Measurements from ENCODE around the gene KDR. TPM values are rescaled to one million over a fixed set of nuclear protein-coding genes. Genes with fewer than 3 reads are reported as not detected.

The KDR gene
- total RNA-seq, 1 donor from 2014 or later = 924 TPM

- Mint-ChIP-seq H3K4me1 (ENCODE audit: unreplicated experiment) (peaks cover 42% of the 10 kb centered on the region), H3K27me3 (ENCODE audit: unreplicated experiment) (peaks cover 6% of the 10 kb centered on the region), H3K27ac (ENCODE audit: unreplicated experiment) (no peak overlapping the region), H3K4me3 (ENCODE audit: unreplicated experiment) (no peak overlapping the region), H3K36me3 (ENCODE audit: low read depth, unreplicated experiment) (peaks cover 14% of the 10 kb centered on the region), H3K9me3 (ENCODE audit: unreplicated experiment) (no peaks in the 10 kb centered on the region)
- no peak for DNase-seq (ENCODE audit: low spot score)
- TF ChIP-seq, protein P1, sequence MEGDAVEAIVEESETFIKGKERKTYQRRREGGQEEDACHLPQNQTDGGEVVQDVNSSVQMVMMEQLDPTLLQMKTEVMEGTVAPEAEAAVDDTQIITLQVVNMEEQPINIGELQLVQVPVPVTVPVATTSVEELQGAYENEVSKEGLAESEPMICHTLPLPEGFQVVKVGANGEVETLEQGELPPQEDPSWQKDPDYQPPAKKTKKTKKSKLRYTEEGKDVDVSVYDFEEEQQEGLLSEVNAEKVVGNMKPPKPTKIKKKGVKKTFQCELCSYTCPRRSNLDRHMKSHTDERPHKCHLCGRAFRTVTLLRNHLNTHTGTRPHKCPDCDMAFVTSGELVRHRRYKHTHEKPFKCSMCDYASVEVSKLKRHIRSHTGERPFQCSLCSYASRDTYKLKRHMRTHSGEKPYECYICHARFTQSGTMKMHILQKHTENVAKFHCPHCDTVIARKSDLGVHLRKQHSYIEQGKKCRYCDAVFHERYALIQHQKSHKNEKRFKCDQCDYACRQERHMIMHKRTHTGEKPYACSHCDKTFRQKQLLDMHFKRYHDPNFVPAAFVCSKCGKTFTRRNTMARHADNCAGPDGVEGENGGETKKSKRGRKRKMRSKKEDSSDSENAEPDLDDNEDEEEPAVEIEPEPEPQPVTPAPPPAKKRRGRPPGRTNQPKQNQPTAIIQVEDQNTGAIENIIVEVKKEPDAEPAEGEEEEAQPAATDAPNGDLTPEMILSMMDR (IDR thresholded peaks at IDR 0.05; ENCODE audit: unreplicated experiment) = no peak
These were observed 44.1 kb upstream of the KDR start for GRCh38 chr4:55169352-55169961.

DNA sequence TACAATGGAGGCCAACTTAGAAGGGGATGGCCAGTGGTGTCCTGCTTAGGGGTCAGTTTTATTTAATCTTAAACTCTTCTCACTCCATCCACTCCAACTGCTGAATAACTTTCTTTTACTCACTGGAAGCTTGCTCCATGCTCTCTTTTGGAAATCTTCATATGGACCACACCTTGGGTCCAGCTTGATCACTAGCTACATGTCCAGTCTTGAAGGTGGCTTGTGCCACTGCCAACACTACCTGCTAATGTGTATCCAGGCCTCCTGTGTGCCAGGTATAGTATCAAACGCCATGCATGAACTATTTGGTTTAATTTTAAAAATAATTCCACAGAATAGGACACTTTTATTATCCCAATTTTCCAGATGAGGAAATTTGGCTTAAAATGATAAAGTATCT is 37.0 kb upstream of the KDR start:
- no peaks in the 10 kb centered on the region for H3K9me3 Mint-ChIP-seq (ENCODE audit: unreplicated experiment)
- H3K4me1 Mint-ChIP-seq (ENCODE audit: unreplicated experiment) = peaks cover 4% of the 10 kb centered on the region
- no peak for DNase-seq (ENCODE audit: low spot score)
- no peaks in the 10 kb centered on the region for H3K27me3 Mint-ChIP-seq (ENCODE audit: unreplicated experiment)
- TF ChIP-seq, protein P1 (IDR thresholded peaks at IDR 0.05; ENCODE audit: unreplicated experiment) = no peak
- no peak overlapping the region for H3K27ac Mint-ChIP-seq (ENCODE audit: unreplicated experiment)
- no peak overlapping the region for H3K4me3 Mint-ChIP-seq (ENCODE audit: unreplicated experiment)
- H3K36me3 Mint-ChIP-seq (ENCODE audit: low read depth, unreplicated experiment) = peaks cover 8% of the 10 kb centered on the region

GRCh38 chr4:55161739-55162138 is 36.3 kb upstream of the KDR start:
- Mint-ChIP-seq H3K27ac (ENCODE audit: unreplicated experiment) (no peak overlapping the region), H3K27me3 (ENCODE audit: unreplicated experiment) (no peaks in the 10 kb centered on the region), H3K9me3 (ENCODE audit: unreplicated experiment) (no peaks in the 10 kb centered on the region), H3K4me1 (ENCODE audit: unreplicated experiment) (peaks cover 4% of the 10 kb centered on the region), H3K36me3 (ENCODE audit: low read depth, unreplicated experiment) (peaks cover 8% of the 10 kb centered on the region), H3K4me3 (ENCODE audit: unreplicated experiment) (no peak overlapping the region)
- TF ChIP-seq, protein P1 (IDR thresholded peaks at IDR 0.05; ENCODE audit: unreplicated experiment) = no peak
- DNase-seq (ENCODE audit: low spot score) = no peak

DNA sequence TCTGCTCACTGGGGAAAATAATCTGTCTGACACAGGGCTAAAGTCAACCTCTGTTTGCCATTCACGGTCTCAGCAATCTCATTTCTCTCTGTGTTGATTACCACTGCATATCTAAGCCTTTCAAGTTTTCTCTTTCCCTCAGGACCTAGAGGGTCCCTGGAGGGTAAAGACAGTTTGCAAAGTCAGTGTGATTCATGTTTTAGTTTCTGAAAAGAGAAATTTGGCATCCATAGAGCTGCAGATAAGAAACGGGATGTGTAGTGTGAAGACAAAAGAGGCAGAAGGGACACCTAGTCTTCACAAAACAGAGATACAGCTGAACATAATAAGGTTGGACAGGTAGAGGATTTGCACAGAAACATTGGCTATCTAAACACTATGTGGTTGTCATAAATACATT is 34.5 kb upstream of the KDR start:
- H3K4me1 Mint-ChIP-seq (ENCODE audit: unreplicated experiment) = peaks cover 5% of the 10 kb centered on the region
- DNase-seq (ENCODE audit: low spot score) = no peak
- no peaks in the 10 kb centered on the region for H3K36me3 Mint-ChIP-seq (ENCODE audit: low read depth, unreplicated experiment)
- no peaks in the 10 kb centered on the region for H3K27me3 Mint-ChIP-seq (ENCODE audit: unreplicated experiment)
- no peaks in the 10 kb centered on the region for H3K9me3 Mint-ChIP-seq (ENCODE audit: unreplicated experiment)
- H3K27ac Mint-ChIP-seq (ENCODE audit: unreplicated experiment) = no peak overlapping the region
- TF ChIP-seq, protein P1 (IDR thresholded peaks at IDR 0.05; ENCODE audit: unreplicated experiment) = no peak
- no peak overlapping the region for H3K4me3 Mint-ChIP-seq (ENCODE audit: unreplicated experiment)

DNA sequence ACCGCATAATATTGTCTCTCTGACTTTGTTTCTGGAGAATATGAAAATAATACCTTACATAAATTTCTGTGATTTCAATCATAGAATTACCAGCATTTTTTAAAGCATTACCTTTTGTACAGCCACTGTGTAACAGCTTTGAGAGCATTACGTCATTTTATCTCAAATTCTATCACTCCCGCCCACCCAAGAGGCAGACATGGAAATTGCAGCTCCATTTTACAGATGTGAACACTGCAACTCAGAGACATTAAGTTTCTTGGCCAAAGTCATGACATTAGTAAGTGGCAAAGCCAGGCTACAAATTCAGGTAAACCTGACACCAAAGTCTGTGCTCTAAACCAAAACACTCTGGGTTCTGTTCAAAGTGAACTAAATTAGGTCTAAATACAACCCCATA is 33.6 kb upstream of the KDR start:
- H3K27me3 Mint-ChIP-seq (ENCODE audit: unreplicated experiment) = no peaks in the 10 kb centered on the region
- H3K27ac Mint-ChIP-seq (ENCODE audit: unreplicated experiment) = no peak overlapping the region
- H3K4me1 Mint-ChIP-seq (ENCODE audit: unreplicated experiment) = peaks cover 11% of the 10 kb centered on the region
- no peak for DNase-seq (ENCODE audit: low spot score)
- H3K4me3 Mint-ChIP-seq (ENCODE audit: unreplicated experiment) = no peak overlapping the region
- H3K9me3 Mint-ChIP-seq (ENCODE audit: unreplicated experiment) = no peaks in the 10 kb centered on the region
- TF ChIP-seq, protein P1 (IDR thresholded peaks at IDR 0.05; ENCODE audit: unreplicated experiment) = no peak
- H3K36me3 Mint-ChIP-seq (ENCODE audit: low read depth, unreplicated experiment) = no peaks in the 10 kb centered on the region

Data from endothelial cell (in vitro differentiated cells).